Mesenchymal stem cell (in vitro differentiated cells and primary cell): Measurements from ENCODE around the gene CHMP1A.
"Not testable (repeated sequence)": the region's sequence is repeated elsewhere in the genome, so short reads cannot be mapped to it uniquely, and the experiment has no call there.

Source experiments
- DNase-seq: peaks from one replicate; pipeline ENCODE4 v3.0.0-alpha.2; 2013
- H2AFZ ChIP-seq: one replicate; pipeline ENCODE4 v1.6.1; 2013; ENCODE audit warnings: low read depth, mild to moderate bottlenecking, control low read depth, inconsistent platforms, low read length, moderate library complexity
- H2AK5ac ChIP-seq: 2 replicates; pipeline ENCODE4 v1.6.1; 2013; ENCODE audit warnings: low read length, moderate library complexity, mild to moderate bottlenecking, inconsistent platforms; ENCODE audit not compliant: severe bottlenecking
- H2BK120ac ChIP-seq: one replicate; pipeline ENCODE4 v1.6.1; 2013; ENCODE audit warnings: low read depth, mild to moderate bottlenecking, inconsistent platforms, low read length, moderate library complexity
- H2BK12ac ChIP-seq, 2 experiments: one replicate each; pipeline ENCODE4 v1.6.1; 2013; ENCODE audit warnings: inconsistent platforms in 2 of 2, low read length in 2 of 2, mild to moderate bottlenecking in 2 of 2, moderate library complexity in 2 of 2, control low read depth in 1 of 2
- H2BK15ac ChIP-seq: one replicate; pipeline ENCODE4 v1.6.1; 2013; ENCODE audit warnings: mild to moderate bottlenecking, low read depth, inconsistent platforms; ENCODE audit not compliant: poor library complexity, severe bottlenecking
- H2BK5ac ChIP-seq: 2 replicates; pipeline ENCODE4 v1.6.1; 2013; ENCODE audit warnings: low read depth, mild to moderate bottlenecking, low read length, control low read depth, inconsistent platforms; ENCODE audit not compliant: poor library complexity, severe bottlenecking
- H3K14ac ChIP-seq, 2 experiments: one replicate each; pipeline ENCODE4 v1.6.1; 2013; ENCODE audit warnings: inconsistent platforms in 2 of 2, low read length in 2 of 2, control low read depth in 1 of 2, mild to moderate bottlenecking in 1 of 2, moderate library complexity in 1 of 2
- H3K18ac ChIP-seq, 2 experiments: one replicate each; pipeline ENCODE4 v1.6.1; 2013; ENCODE audit warnings: inconsistent platforms in 2 of 2, low read length in 2 of 2, control low read depth in 1 of 2, low read depth in 1 of 2, mild to moderate bottlenecking in 1 of 2
- H3K23ac ChIP-seq, 2 experiments: one replicate each; pipeline ENCODE4 v1.6.1; 2013; ENCODE audit warnings: inconsistent platforms in 2 of 2, low read length in 2 of 2, mild to moderate bottlenecking in 2 of 2, moderate library complexity in 2 of 2, control low read depth in 1 of 2
- H3K27ac ChIP-seq: 2 replicates; pipeline ENCODE4 v1.5.1; 2013; ENCODE audit warnings: mild to moderate bottlenecking, moderate library complexity, low read length, control low read depth, inconsistent platforms; ENCODE audit not compliant: poor library complexity, severe bottlenecking
- H3K27me3 ChIP-seq, 2 experiments: 2 replicates each; pipeline versions ENCODE4 v1.6.1 to v1.7.0; 2013; ENCODE audit warnings: low read length in 2 of 2, mild to moderate bottlenecking in 2 of 2, moderate library complexity in 2 of 2, control low read depth in 1 of 2, inconsistent platforms in 1 of 2; ENCODE audit not compliant: control insufficient read depth in 1 of 2, insufficient read depth in 1 of 2
- H3K36me3 ChIP-seq, 2 experiments: 2 replicates each; pipeline versions ENCODE4 v1.6.1 to v1.7.0; 2013; ENCODE audit warnings: low read length in 2 of 2, control low read depth in 1 of 2, inconsistent platforms in 1 of 2, low read depth in 1 of 2, mild to moderate bottlenecking in 1 of 2; ENCODE audit not compliant: insufficient read depth in 2 of 2, control insufficient read depth in 1 of 2
- H3K4ac ChIP-seq, 2 experiments: one replicate each; pipeline ENCODE4 v1.6.1; 2013; ENCODE audit warnings: inconsistent platforms in 2 of 2, low read length in 2 of 2, mild to moderate bottlenecking in 2 of 2, moderate library complexity in 2 of 2, control low read depth in 1 of 2, low read depth in 1 of 2
- H3K4me1 ChIP-seq: 2 replicates; pipeline ENCODE4 v1.6.1; 2013; ENCODE audit warnings: low read depth, low read length, control low read depth; ENCODE audit not compliant: control insufficient read depth, insufficient read depth
- H3K4me2 ChIP-seq: 2 replicates; pipeline ENCODE4 v1.6.1; 2013; ENCODE audit warnings: low read length, mild to moderate bottlenecking, inconsistent platforms; ENCODE audit not compliant: poor library complexity, severe bottlenecking
- H3K4me3 ChIP-seq, 2 experiments: 2 replicates each; pipeline versions ENCODE4 v1.5.1 to v1.7.0; 2013; ENCODE audit warnings: low read length in 2 of 2, mild to moderate bottlenecking in 2 of 2, control low read depth in 1 of 2, low read depth in 1 of 2; ENCODE audit not compliant: insufficient read depth in 1 of 2
- H3K79me1 ChIP-seq: replicated peaks from 2 replicates; pipeline ENCODE4 v1.6.1; 2013; ENCODE audit warnings: mild to moderate bottlenecking, control low read depth, low read length, inconsistent platforms; ENCODE audit not compliant: poor library complexity, severe bottlenecking
- H3K9ac ChIP-seq: 2 replicates; pipeline ENCODE4 v1.7.0; 2013; ENCODE audit warnings: mild to moderate bottlenecking, low read length, moderate library complexity
- H3K9me3 ChIP-seq: 2 replicates; pipeline ENCODE4 v1.7.0; 2013; ENCODE audit warnings: mild to moderate bottlenecking, low read length; ENCODE audit not compliant: control insufficient read depth
- H4K8ac ChIP-seq: one replicate; pipeline ENCODE4 v1.6.1; 2013; ENCODE audit warnings: inconsistent platforms, mild to moderate bottlenecking, low read length, moderate library complexity
- H4K91ac ChIP-seq: one replicate; pipeline ENCODE4 v1.6.1; 2013; ENCODE audit warnings: mild to moderate bottlenecking, low read length, inconsistent platforms
- WGBS: methylation state at CpG from one replicate; pipeline ENCODE4 v1.1.7; 2013; ENCODE audit warnings: mixed read lengths; 5-methylcytosine and 5-hydroxymethylcytosine counted together

The CHMP1A gene

DNA sequence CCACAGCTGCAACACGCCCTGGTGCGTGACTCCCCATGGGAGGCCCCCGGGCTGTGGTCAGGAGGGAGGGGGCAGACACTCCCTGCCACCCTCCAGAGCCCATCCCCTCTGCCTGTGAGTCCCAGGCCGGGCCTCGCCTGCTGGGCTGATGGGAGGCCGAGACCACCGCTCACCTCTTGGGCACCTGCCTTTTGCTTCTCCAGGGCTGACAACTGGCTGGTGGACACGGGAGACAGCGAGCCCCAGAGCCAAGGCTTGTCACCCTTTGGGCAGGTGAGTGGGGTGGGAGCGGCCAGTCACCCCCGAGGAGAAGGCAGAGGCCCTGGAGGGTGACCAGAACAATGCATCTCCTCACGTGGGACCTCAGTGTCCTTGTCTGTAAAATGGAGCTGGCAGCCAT is 20.8 kb downstream of the CHMP1A start:
- Histone ChIP-seq H2BK120ac (no peak overlapping the region), H3K79me1 (no peaks in the 10 kb centered on the region), H2BK15ac (no peak overlapping the region), H3K23ac (no peak overlapping the region), H2AFZ (no peak overlapping the region), H4K8ac (no peak overlapping the region), H3K9ac (no peak overlapping the region), H3K14ac (no peak overlapping the region), H3K18ac (no peak overlapping the region), H3K9me3 (no peaks in the 10 kb centered on the region), H3K27me3 (peaks cover 0 to 32% of the 10 kb centered on the region in 2 experiments), H3K4me1 (peaks cover 23% of the 10 kb centered on the region), H4K91ac (no peak overlapping the region), H3K27ac (no peak overlapping the region), H3K4me3 (no peak overlapping the region), H2BK12ac (no peak overlapping the region), H3K36me3 (peaks cover 0 to 3% of the 10 kb centered on the region in 2 experiments), H3K4me2 (no peak overlapping the region), H3K4ac (no peak overlapping the region), H2BK5ac (no peak overlapping the region), H2AK5ac (no peak overlapping the region)
- DNase-seq = no peak
- 93% methylated on average over 11 of the region's 12 CpGs for WGBS

DNA sequence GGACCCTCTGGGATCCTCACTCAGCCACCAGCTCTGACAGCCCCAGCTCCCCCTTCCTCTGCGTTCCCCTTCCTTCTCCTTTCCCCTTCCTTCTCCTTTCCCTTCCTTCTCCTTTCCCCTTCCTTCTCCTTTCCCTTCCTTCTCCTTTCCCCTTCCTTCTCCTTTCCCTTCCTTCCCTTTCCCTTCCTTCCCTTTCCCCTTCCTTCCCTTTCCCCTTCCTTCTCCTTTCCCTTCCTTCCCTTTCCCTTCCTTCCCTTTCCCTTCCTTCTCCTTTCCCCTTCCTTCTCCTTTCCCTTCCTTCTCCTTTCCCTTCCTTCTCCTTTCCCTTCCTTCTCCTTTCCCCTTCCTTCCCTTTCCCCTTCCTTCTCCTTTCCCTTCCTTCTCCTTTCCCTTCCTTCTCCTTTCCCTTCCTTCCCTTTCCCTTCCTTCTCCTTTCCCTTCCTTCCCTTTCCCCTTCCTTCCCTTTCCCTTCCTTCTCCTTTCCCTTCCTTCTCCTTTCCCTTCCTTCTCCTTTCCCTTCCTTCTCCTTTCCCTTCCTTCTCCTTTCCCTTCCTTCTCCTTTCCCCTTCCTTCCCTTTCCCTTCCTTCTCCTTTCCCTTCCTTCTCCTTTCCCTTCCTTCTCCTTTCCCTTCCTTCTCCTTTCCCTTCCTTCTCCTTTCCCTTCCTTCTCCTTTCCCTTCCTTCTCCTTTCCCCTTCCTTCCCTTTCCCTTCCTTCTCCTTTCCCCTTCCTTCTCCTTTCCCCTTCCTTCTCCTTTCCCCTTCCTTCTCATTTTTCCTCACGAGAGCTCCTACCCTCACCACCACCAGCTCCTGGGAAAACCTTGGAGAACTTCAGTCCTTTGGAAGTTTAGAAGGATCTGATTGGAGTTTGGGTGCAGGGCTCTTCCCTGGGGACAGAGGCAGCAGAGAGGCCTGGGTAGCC is 22.8 kb downstream of the CHMP1A start:
- H3K18ac ChIP-seq, H3K36me3 ChIP-seq, H4K8ac ChIP-seq, H3K79me1 ChIP-seq, DNase-seq, H2BK15ac ChIP-seq, H4K91ac ChIP-seq, H3K4me3 ChIP-seq, H2AFZ ChIP-seq, H3K4ac ChIP-seq, H3K14ac ChIP-seq, H3K9me3 ChIP-seq, H2BK5ac ChIP-seq, H3K4me2 ChIP-seq, H3K23ac ChIP-seq, H3K27ac ChIP-seq, H2BK12ac ChIP-seq, H2BK120ac ChIP-seq, H3K9ac ChIP-seq, H2AK5ac ChIP-seq: not testable (repeated sequence)
- peaks cover 23% of the 10 kb centered on the region for H3K4me1 ChIP-seq
- H3K27me3 ChIP-seq = peaks cover 0 to 39% of the 10 kb centered on the region in 2 experiments
- WGBS = 66% methylated on average over 1 of the region's 2 CpGs

DNA sequence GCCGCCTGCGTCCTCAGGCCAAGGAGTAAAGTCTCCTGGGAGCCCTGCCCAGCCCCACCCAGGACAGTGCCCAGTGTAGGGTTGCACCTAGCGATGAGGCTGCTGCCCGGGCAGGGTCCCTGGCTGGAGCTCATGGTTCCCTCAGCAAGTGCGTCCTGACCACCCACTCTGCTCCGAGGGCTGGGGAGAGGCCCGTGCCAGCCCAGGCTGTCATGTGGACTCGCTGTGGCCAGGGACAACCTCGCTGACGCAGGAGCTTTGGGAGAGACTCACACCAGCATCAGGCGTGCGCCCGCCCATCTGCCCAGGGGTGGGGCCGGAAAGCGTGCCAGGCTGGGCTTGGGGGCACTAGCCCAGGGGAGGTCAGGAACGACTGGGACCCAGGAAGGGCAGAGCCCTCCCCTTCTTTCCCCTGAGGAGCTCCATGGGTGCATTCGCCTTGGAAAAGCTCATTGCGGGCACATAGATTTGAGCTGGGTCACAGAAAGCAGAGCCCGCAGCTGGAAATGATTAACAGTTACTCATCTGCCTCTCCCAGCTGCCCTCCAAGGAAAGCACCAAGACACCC is 24.4 kb downstream of the CHMP1A start:
- peaks cover 0 to 3% of the 10 kb centered on the region in 2 experiments for H3K36me3 ChIP-seq
- H2AK5ac ChIP-seq = no peak overlapping the region
- peak overlapping the region; percentile 62 for H3K4me2 ChIP-seq
- H3K27ac ChIP-seq = no peak overlapping the region
- H4K8ac ChIP-seq = no peak overlapping the region
- H2AFZ ChIP-seq = no peak overlapping the region
- H3K4me3 ChIP-seq = peak overlapping the region in 1 of 2 experiments; percentile 37
- H3K18ac ChIP-seq = no peak overlapping the region
- H3K4me1 ChIP-seq = peaks cover 23% of the 10 kb centered on the region
- no peak overlapping the region for H2BK12ac ChIP-seq
- no peak for DNase-seq
- no peak overlapping the region for H2BK120ac ChIP-seq
- no peak overlapping the region for H2BK5ac ChIP-seq
- peak overlapping the region; percentile 26 for H3K9ac ChIP-seq
- 80% methylated on average over 19 of the region's 19 CpGs for WGBS
- H4K91ac ChIP-seq = no peak overlapping the region
- H2BK15ac ChIP-seq = no peak overlapping the region
- no peak overlapping the region for H3K23ac ChIP-seq
- H3K27me3 ChIP-seq = peaks cover 0 to 39% of the 10 kb centered on the region in 2 experiments
- no peaks in the 10 kb centered on the region for H3K79me1 ChIP-seq
- no peak overlapping the region for H3K4ac ChIP-seq
- no peak overlapping the region for H3K14ac ChIP-seq
- H3K9me3 ChIP-seq = no peaks in the 10 kb centered on the region

DNA sequence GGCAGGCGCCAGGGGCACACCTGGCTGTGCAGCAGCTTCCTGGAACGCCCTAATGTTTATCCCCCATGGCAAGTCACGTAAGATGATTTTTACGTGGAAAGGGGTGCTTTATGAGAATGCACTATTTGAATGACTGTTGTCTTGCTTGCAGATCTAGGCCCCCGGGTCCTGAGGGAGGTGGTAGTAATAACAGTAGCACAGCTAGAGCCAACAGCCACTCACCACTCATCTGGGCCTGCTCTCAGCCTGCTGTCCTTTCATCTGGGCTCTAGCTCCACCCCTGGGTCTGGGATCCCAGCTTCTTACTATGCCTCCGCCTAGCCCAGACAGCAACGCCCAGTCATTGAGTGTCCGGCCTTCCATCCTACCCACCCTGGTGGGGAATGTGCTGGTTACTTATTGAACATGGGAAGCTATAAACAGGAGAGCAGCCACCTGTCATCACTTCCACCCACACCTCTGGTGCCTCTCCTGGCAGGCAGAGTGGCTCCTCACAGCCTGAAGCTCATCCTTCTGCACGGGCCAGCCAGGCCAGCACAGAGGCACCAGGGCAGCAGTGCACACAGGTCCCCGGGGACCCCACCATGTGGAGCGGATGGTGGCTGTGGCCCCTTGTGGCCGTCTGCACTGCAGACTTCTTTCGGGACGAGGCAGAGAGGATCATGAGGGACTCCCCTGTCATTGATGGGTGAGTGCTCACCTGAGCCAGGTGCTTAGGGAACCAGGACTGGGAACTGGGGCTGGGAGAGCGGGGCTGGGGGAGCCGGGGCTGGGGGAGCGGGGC is 27.5 kb downstream of the CHMP1A start:
- WGBS = 88% methylated on average over 12 of the region's 17 CpGs

More for the DNA sequence above, 27.5 kb downstream of the CHMP1A start:
- Histone ChIP-seq H2BK120ac (no peak overlapping the region), H2BK5ac (no peak overlapping the region), H3K14ac (no peak overlapping the region), H3K23ac (no peak overlapping the region), H3K4ac (no peak overlapping the region), H2BK15ac (no peak overlapping the region), H3K4me1 (peaks cover 19% of the 10 kb centered on the region), H3K9ac (no peak overlapping the region), H3K27me3 (peaks cover 9 to 32% of the 10 kb centered on the region in 2 experiments), H3K27ac (no peak overlapping the region), H3K18ac (no peak overlapping the region), H3K79me1 (no peaks in the 10 kb centered on the region), H2AFZ (no peak overlapping the region), H2AK5ac (no peak overlapping the region), H3K4me2 (no peak overlapping the region), H4K91ac (no peak overlapping the region), H3K4me3 (no peak overlapping the region), H2BK12ac (no peak overlapping the region), H3K36me3 (no peaks in the 10 kb centered on the region), H3K9me3 (no peaks in the 10 kb centered on the region), H4K8ac (no peak overlapping the region)
- no peak for DNase-seq
